HEK293 (cell line): ENCODE results near the gene TINCR.

Experiments
- MYNN ChIP-seq: fragments of 450-650 bp; formaldehyde crosslinking; IDR thresholded peaks from 2 replicates; pipeline ENCODE4 v1.5.1; 2016; ENCODE audit warnings: missing biosample characterization, missing genetic modification characterization, borderline replicate concordance
- PRDM1 ChIP-seq: fragments of 450-650 bp; formaldehyde crosslinking; IDR thresholded peaks from 2 replicates; pipeline ENCODE4; 2016; ENCODE audit warnings: missing biosample characterization, missing genetic modification characterization

DNA sequence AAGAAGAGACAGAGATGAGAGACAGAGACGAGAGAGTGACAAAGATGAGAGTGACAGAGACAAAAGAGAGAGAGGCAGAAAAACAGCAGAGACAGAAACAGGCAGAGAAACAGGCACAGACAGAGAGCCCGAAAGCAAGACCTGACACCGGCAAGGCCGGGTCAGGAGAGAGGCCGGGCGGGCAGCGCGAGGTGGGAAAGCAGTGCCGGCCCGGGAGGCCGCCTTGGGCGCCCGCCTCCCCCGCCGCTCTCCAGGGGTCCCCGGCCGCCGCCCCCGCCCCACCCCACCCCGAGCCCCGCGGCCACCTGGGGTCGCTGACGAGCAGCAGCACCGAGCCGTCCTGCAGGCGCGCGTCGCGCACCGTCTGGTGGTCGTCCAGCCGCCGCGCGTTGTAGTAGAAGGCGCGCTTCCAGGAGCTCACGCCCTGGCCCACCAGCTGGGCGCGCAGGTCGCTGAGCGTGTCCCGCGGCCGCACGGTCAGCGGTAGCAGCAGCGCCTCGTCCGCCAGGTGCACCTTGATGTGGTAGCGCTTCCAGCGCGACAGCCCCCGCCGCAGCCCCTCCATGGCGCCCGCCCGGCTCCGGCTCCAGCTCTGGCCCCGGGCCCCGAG lies at the start of gene TINCR:
- TF ChIP-seq MYNN (tag by site-specific recombination): no peak
- TF ChIP-seq PRDM1 (tag by site-specific recombination): no peak; the same call in 1 of the 2 replicates
